HEK293T (cell line): ENCODE measurements around the gene TJP1.

Source experiments
- CTBP1 ChIP-seq: fragments of 450-650 bp; IDR thresholded peaks from 2 replicates; pipeline ENCODE4 v1.6.1; 2016; ENCODE audit warnings: borderline replicate concordance
- FOXA1 ChIP-seq: fragments of 450-650 bp; IDR thresholded peaks from 2 replicates; pipeline ENCODE4 v1.6.1; 2016; ENCODE audit warnings: mild to moderate bottlenecking
- FOXM1 ChIP-seq: fragments of 450-650 bp; IDR thresholded peaks from 2 replicates; pipeline ENCODE4 v1.6.1; 2017; ENCODE audit warnings: mild to moderate bottlenecking, borderline replicate concordance

DNA sequence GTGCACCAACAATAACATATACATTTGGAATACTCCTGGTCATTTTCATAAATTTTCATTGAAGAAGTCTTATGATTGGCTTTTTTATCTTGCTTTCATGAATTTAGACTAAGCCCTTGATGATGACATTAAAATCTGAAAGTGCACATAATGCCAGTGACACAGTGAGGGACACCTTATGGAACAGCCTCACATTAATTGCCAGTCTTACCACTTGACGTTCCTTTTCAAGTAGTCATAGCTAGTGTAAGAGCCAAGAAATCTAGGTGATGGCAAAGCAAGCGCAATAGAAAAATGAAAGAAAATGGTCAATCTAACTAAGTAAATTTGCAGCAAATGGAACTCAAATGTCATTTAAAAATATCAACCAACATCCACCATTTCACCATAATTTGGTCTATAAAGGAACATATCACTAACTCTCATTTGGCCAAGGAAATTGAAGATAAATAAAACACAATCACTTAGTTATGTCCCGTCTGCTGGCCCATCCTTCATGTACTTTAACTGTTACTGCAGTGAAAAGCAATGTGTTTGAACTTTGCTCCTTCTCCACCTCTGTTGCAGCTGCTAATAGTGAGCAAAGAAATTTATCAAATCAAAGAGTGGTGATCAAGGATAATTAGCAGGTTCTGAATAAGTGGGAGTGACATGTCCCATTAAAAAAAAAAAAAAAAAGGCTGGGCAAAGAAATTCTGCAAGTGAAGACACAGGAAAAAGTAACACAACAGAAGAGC lies 110.0 kb downstream of the TJP1 start:
- TF ChIP-seq CTBP1 (no peak), FOXM1 (no peak), FOXA1 (no peak)
